Ovary (tissue), 9 donors: ENCODE results near the gene KDM4C. TPM values are rescaled to one million over a fixed set of nuclear protein-coding genes. Genes with fewer than 3 reads are reported as not detected.

Experiments used
- DNase-seq, 5 donors: peaks; one replicate each; pipeline ENCODE4 v3.0.0-alpha.2; 2019 to 2020
- H3K27ac ChIP-seq, 2 donors: fragments of 200-600 bp; one replicate each; pipeline versions ENCODE4 v1.5.1 to v1.8.0; 2019 to 2022
- H3K27me3 ChIP-seq: fragments of 200-600 bp; one replicate; pipeline ENCODE4 v1.8.0; 2022
- H3K36me3 ChIP-seq: fragments of 200-600 bp; sonication (generic); one replicate; pipeline ENCODE4 v1.5.1; 2019
- H3K4me1 ChIP-seq: one replicate; pipeline ENCODE4 v1.8.1; 2013; ENCODE audit warnings: mild to moderate bottlenecking, moderate library complexity; ENCODE audit not compliant: insufficient read depth
- H3K4me3 ChIP-seq: fragments of 200-600 bp; sonication (generic); one replicate; pipeline ENCODE4 v1.5.1; 2017
- H3K9me3 ChIP-seq, 2 donors: fragments of 200-600 bp in 1 of 2; sonication (generic) in 1 of 2; one replicate each; pipeline versions ENCODE4 v1.5.1 to v1.8.1; 2013 to 2019; ENCODE audit warnings: mild to moderate bottlenecking in 1 of 2, moderate library complexity in 1 of 2
- CTCF ChIP-seq, 3 donors: fragments of 450-650 bp in 2 of 3; fragments of 200-600 bp in 1 of 3; IDR thresholded peaks; one replicate each; pipeline versions ENCODE4 v1.5.1 to v1.8.0; 2016 to 2022; ENCODE audit warnings: antibody characterized with exemption in 3 of 3, mild to moderate bottlenecking in 1 of 3
- EP300 ChIP-seq: sonication (generic); formaldehyde crosslinking; IDR thresholded peaks from one replicate; pipeline ENCODE4 v1.6.1; 2017; ENCODE audit warnings: antibody characterized with exemption
- POLR2A ChIP-seq: fragments of 450-650 bp; IDR thresholded peaks from one replicate; pipeline ENCODE4 v1.6.1; 2017; ENCODE audit warnings: antibody characterized with exemption, mild to moderate bottlenecking, moderate library complexity
- WGBS, 3 donors: extraction: QIAGEN DNeasy Blood & Tissue Kit in 1 of 3; methylation state at CpG; one replicate each; pipeline versions ENCODE4 v1.1.5 to v1.1.7; 2013 to 2017; 5-methylcytosine and 5-hydroxymethylcytosine counted together
- intact Hi-C, 4 donors: fragments of 100-400 bp; cut with DNase I; formaldehyde crosslinking; loops; one replicate each; pipeline versions ENCODE4 v1.11.0 to v1.15.1; 2022 to 2023
- polyA plus RNA-seq, 2 donors: library from polyadenylated mRNA; stranded (reverse); fragments of 200-250 nt in 1 of 2; fragments of 350-450 nt in 1 of 2; fragmentation: Illumina TruSeq in 1 of 2; extraction: RNeasy Lipid Tissue Mini Kit (QIAGEN cat#74804) in 1 of 2; gene quantifications; one replicate each; pipeline ENCODE4 v1.2.3, GENCODE V29; 2013 to 2014
- total RNA-seq, 7 donors: library from RNA; depleted of rRNA in 2 of 7; stranded (reverse); fragments of >200 nt in 2 of 7; fragmentation: NEBNext Ultra II Directional in 3 of 7; extraction: Animal tissue kit (Norgen Biotek cat#: 25700) in 3 of 7; gene quantifications; one replicate each; pipeline versions ENCODE4 v1.1.0 to v1.2.4, GENCODE V29; 2016 to 2023
- donor health status: DM: no; HTN: no; CAD: no; lungs with moderate emphysema.
- donor health status: DM: no; HTN: no; CAD: no.
- donor health status: Bipolar disorder and iron deficiency.
- donor health status: DM: yes; HTN: yes; CAD: no.
- donor health status: DM: no; HTN: no; CAD: no.
- donor health status: DM: yes; HTN: yes; CAD: no.

KDM4C gene
- total and polyA plus RNA-seq, 9 donors: 9.5 to 35.6 (median 26.7) TPM

- intact Hi-C loops: no loop called here
- no peaks in the 10 kb centered on the region for H3K4me1 ChIP-seq
- H3K27me3 ChIP-seq: no peaks in the 10 kb centered on the region
- H3K27ac ChIP-seq: no peak overlapping the region
- DNase-seq: no peak
- H3K9me3 ChIP-seq: no peaks in the 10 kb centered on the region
- no peak for TF ChIP-seq CTCF (IDR thresholded peaks at IDR 0.05)
- no peak for TF ChIP-seq EP300
- no peak for TF ChIP-seq POLR2A
- no peaks in the 10 kb centered on the region for H3K36me3 ChIP-seq
- H3K4me3 ChIP-seq: no peak overlapping the region
- WGBS, 3 donors: 94 to 98% (median 96%) methylated on average over 3 of the region's 3 CpGs
Measured at GRCh38 chr9:6969805-6970204, 212.0 kb downstream of the KDM4C start.

GRCh38 chr9:6973089-6973488 lies 215.3 kb downstream of the KDM4C start:
- TF ChIP-seq POLR2A (no peak), CTCF (IDR thresholded peaks at IDR 0.05) (no peak), EP300 (no peak)
- WGBS, 3 donors: 44 to 68% (median 52%) methylated on average over 2 of the region's 2 CpGs
- Histone ChIP-seq H3K36me3 (no peaks in the 10 kb centered on the region), H3K27me3 (no peaks in the 10 kb centered on the region), H3K4me3 (no peak overlapping the region), H3K27ac (no peak overlapping the region), H3K9me3 (no peaks in the 10 kb centered on the region), H3K4me1 (no peaks in the 10 kb centered on the region)
- DNase-seq: no peak
- intact Hi-C loops: no loop called here

- Histone ChIP-seq H3K9me3 (no peaks in the 10 kb centered on the region), H3K27me3 (no peaks in the 10 kb centered on the region), H3K36me3 (no peaks in the 10 kb centered on the region), H3K4me1 (no peaks in the 10 kb centered on the region), H3K27ac (no peak overlapping the region), H3K4me3 (no peak overlapping the region)
- no peak for DNase-seq
- 90 to 97% (median 91%) methylated on average over 2 of the region's 2 CpGs for WGBS, 3 donors
- TF ChIP-seq EP300 (no peak), POLR2A (no peak), CTCF (IDR thresholded peaks at IDR 0.05) (no peak)
- intact Hi-C loops: no loop called here
Measured at GRCh38 chr9:6973762-6974161, 216.0 kb downstream of the KDM4C start.

- intact Hi-C loops: no loop called here
- Histone ChIP-seq H3K27me3 (no peaks in the 10 kb centered on the region), H3K4me3 (no peak overlapping the region), H3K36me3 (no peaks in the 10 kb centered on the region), H3K9me3 (no peaks in the 10 kb centered on the region), H3K4me1 (no peaks in the 10 kb centered on the region), H3K27ac (no peak overlapping the region)
- 50 to 68% (median 52%) methylated on average over 2 of the region's 2 CpGs for WGBS, 3 donors
- TF ChIP-seq EP300 (no peak), POLR2A (no peak), CTCF (IDR thresholded peaks at IDR 0.05) (no peak)
- no peak for DNase-seq
Measured at GRCh38 chr9:6975198-6975597, 217.4 kb downstream of the KDM4C start.

- DNase-seq: no peak
- no peak overlapping the region for H3K27ac ChIP-seq
Measured at GRCh38 chr9:6977761-6978160, 220.0 kb downstream of the KDM4C start.

More at GRCh38 chr9:6977761-6978160, 220.0 kb downstream of the KDM4C start:
- H3K4me1 ChIP-seq: no peaks in the 10 kb centered on the region
- no peaks in the 10 kb centered on the region for H3K27me3 ChIP-seq
- no peaks in the 10 kb centered on the region for H3K9me3 ChIP-seq
- 90 to 93% (median 91%) methylated on average over 1 of the region's 1 CpG for WGBS, 3 donors
- H3K36me3 ChIP-seq: no peaks in the 10 kb centered on the region
- H3K4me3 ChIP-seq: no peak overlapping the region
- TF ChIP-seq CTCF (IDR thresholded peaks at IDR 0.05) (no peak), POLR2A (no peak), EP300 (no peak)
- intact Hi-C loops: no loop called here
